ENCODE results near the gene TSR1.

Gene TSR1

GRCh38 chr17:2363851-2364762 lies 27.9 kb upstream of the TSR1 start:
- in situ Hi-C loops (cut with HindIII; ENCODE audit: low sequenced_read_pairs), result no loop called here
- TF ChIP-seq, protein P1, sequence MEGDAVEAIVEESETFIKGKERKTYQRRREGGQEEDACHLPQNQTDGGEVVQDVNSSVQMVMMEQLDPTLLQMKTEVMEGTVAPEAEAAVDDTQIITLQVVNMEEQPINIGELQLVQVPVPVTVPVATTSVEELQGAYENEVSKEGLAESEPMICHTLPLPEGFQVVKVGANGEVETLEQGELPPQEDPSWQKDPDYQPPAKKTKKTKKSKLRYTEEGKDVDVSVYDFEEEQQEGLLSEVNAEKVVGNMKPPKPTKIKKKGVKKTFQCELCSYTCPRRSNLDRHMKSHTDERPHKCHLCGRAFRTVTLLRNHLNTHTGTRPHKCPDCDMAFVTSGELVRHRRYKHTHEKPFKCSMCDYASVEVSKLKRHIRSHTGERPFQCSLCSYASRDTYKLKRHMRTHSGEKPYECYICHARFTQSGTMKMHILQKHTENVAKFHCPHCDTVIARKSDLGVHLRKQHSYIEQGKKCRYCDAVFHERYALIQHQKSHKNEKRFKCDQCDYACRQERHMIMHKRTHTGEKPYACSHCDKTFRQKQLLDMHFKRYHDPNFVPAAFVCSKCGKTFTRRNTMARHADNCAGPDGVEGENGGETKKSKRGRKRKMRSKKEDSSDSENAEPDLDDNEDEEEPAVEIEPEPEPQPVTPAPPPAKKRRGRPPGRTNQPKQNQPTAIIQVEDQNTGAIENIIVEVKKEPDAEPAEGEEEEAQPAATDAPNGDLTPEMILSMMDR (IDR thresholded peaks at IDR 0.05; ENCODE audit: low read depth, low read length, missing control alignments), result no peak
- H3K4me3 ChIP-seq (ENCODE audit: low read depth, low read length), result no peak overlapping the region
- DNase-seq (ENCODE audit: low read depth), result peak; percentile 12

DNA sequence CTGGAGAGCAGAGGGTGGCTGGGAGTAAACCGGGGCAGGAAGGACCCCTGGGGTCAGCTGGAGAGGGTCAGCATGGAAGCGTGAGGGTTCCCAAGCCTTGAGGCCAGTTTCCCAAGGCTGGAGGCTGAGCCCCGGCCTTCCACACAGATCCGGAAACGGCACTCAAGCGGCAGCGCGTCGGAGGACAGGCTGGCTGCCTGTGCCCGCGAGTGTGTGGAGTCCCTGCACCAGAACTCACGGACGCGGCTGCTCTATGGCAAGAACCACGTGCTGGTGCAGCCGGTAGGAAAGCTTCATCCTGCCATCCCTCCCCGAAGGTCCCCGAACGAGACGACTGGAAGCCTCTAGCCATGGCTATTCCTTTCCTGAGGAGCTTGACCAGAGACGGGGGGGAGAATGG lies 27.1 kb upstream of the TSR1 start:
- no peak for DNase-seq (ENCODE audit: low read depth)
- TF ChIP-seq, protein P1 (IDR thresholded peaks at IDR 0.05; ENCODE audit: low read depth, low read length, missing control alignments), result no peak
- in situ Hi-C loops (cut with HindIII; ENCODE audit: low sequenced_read_pairs), result no loop called here
- H3K4me3 ChIP-seq (ENCODE audit: low read depth, low read length), result no peak overlapping the region

DNA sequence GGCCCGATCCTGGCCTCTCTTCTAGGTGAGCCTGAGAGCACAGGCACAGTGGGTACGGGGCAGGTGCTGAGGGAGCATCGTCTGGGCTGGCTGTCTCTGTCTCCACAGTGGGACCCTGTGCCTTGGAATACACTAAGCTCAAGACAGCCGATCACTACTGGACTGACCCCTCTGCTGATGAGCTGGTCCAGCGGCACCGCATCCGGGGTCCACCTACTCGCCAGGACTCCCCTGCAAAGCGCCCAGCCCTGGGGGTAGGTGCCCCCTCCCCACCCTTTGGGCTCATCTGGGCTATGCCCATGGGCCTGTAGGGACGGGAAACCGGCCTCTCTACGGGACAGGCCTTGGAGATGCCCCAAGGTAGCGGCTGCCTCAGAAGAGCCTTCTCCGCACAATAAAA lies 26.6 kb upstream of the TSR1 start:
- DNase-seq (ENCODE audit: low read depth), result no peak
- TF ChIP-seq, protein P1 (IDR thresholded peaks at IDR 0.05; ENCODE audit: low read depth, low read length, missing control alignments), result no peak
- H3K4me3 ChIP-seq (ENCODE audit: low read depth, low read length), result no peak overlapping the region
- in situ Hi-C loops (cut with HindIII; ENCODE audit: low sequenced_read_pairs), result no loop called here

DNA sequence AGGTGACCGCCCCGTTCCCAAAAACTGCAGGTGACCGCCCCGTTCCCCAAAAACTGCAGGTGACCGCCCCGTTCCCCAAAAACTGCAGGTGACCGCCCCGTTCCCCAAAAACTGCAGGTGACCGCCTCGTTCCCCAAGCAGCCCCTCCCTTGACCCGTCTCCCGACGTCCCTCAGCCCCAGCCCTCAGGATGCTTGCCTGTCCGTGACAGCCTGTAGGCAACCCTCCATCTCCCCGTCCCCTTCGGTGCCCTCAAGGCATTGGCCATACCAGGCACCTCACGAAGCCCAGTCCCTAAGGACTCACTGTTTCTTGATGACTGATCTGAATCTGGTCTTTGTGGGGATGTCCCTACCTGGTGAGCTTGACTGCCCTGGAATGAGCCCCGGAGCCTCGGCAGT lies 26.2 kb upstream of the TSR1 start:
- TF ChIP-seq, protein P1 (IDR thresholded peaks at IDR 0.05; ENCODE audit: low read depth, low read length, missing control alignments), result no peak
- no peak for DNase-seq (ENCODE audit: low read depth)

DNA sequence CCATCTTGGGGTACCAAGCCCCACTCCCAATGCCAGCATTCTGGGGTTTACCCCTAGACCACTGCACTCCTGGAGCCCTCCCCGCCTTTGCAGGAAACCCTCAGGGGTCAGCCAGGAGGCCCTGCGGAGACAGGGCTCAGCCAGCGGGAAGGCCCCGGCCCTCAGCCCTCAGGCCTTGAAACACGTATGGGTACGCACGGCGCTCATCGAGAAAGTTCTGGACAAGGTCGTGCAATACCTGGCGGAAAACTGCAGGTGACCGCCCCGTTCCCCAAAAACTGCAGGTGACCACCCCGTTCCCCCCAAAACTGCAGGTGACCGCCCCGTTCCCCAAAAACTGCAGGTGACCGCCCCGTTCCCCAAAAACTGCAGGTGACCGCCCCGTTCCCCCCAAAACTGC lies 25.8 kb upstream of the TSR1 start:
- H3K4me3 ChIP-seq (ENCODE audit: low read depth, low read length), result no peak overlapping the region
- in situ Hi-C loops (cut with HindIII; ENCODE audit: low sequenced_read_pairs), result no loop called here
- DNase-seq (ENCODE audit: low read depth), result no peak
- TF ChIP-seq, protein P1 (IDR thresholded peaks at IDR 0.05; ENCODE audit: low read depth, low read length, missing control alignments), result no peak

More for the DNA sequence above, 26.2 kb upstream of the TSR1 start:
- in situ Hi-C loops (cut with HindIII; ENCODE audit: low sequenced_read_pairs), result no loop called here
- no peak overlapping the region for H3K4me3 ChIP-seq (ENCODE audit: low read depth, low read length)

- in situ Hi-C loops (cut with HindIII; ENCODE audit: low sequenced_read_pairs), result no loop called here
- TF ChIP-seq, protein P1 (IDR thresholded peaks at IDR 0.05; ENCODE audit: low read depth, low read length, missing control alignments), result no peak
- no peak for DNase-seq (ENCODE audit: low read depth)
- H3K4me3 ChIP-seq (ENCODE audit: low read depth, low read length), result no peak overlapping the region
Measured at GRCh38 chr17:2361010-2361760, 24.9 kb upstream of the TSR1 start.
